Non-pigmented ciliary epithelial cell (primary cell): ENCODE results near the gene APCDD1L.

Experiments
- DNase-seq: peaks from one replicate; pipeline ENCODE4 v3.0.0-alpha.2; 2010; ENCODE audit warnings: low read depth

The APCDD1L gene

GRCh38 chr20:58492074-58492718 lies 23.0 kb downstream of the APCDD1L start:
- DNase-seq: no peak

DNA sequence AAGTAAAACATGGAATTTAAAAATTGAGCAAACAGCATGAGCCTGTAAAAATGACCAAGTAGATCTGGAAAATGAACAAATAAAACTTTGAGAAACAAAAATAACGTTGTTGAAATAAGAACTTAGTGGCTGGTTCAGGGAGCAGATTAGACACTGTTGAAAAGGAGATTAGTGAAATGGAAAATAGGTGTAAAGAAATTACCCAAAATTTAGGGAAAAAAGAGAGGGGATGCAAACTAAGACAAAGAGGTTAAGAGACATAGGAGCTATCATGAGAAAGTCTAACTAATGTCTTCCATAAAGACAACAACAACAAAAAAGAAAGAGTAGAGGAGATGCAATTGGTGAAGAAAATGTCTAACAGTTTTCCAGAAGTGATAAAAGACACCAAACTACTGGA lies 29.0 kb downstream of the APCDD1L start:
- no peak for DNase-seq

DNA sequence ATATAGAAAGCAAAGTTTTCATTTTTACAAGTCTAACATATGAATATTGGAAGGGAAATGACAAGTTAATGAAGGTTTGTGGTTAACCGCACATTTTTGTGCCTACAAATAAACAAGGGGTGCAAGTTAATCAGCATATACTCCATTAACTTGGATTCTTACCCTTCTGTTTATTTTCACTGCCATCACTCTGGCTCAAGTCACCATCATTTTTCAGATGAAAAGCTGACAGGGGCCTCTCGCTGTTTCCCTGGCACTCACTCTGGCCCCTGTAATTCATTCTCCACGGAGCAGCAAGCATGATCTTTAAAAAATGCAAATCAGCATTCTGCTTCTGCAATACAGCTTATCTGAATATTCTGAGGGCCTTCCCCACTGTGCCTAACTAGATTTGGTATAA lies 29.8 kb downstream of the APCDD1L start:
- no peak for DNase-seq

- no peak for DNase-seq
These were observed 31.7 kb downstream of the APCDD1L start for GRCh38 chr20:58483470-58483869.

DNA sequence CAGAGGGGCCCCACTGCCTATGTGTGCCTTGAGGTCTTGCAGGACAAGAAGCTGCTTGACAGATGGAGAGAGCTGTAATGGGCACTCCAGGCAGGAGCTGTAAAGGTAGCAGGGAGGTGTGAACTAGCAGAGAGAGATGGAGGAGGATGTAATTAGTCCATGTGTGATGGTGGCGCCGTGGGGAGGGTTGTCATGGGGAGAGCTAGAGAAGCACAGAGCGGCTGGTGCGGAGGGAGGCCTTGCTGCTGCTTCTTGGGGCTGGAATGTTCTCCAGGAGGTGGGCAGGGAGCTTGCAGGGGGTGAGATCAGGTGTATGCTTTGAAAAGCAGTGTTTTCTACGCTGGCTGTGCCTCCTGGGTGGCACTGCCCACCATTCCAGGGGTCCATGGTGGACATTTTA lies 32.1 kb downstream of the APCDD1L start:
- no peak for DNase-seq

GRCh38 chr20:58482416-58482815 lies 32.8 kb downstream of the APCDD1L start:
- no peak for DNase-seq

DNA sequence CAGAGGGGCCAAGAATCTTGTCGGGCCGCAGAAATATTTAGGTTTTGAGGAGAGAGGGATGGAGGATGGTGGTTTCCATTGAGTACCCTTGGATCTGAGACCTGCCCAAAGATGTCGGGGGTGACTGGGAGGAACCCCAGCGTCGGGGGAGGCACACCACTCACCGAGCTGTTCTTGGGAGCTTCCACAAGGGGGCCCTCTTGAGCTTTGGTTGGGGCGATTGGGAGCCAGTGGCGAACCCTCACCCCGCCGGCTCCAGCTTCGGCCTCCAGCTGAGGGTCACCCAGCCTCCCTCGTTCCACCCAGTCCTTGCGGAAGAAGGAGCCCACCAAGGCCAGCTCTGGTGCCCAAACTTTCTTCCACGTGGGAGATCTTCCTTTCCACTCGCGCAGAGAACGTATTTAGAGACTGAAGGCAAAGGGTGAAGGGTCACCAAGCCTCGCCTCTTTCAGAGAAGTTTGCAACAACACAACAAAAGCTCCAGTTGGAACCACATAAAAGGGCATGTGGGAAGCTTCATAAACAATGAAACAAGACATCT lies 33.6 kb downstream of the APCDD1L start:
- DNase-seq: no peak

- DNase-seq: no peak
These were observed 34.5 kb downstream of the APCDD1L start for GRCh38 chr20:58480551-58481336.

DNA sequence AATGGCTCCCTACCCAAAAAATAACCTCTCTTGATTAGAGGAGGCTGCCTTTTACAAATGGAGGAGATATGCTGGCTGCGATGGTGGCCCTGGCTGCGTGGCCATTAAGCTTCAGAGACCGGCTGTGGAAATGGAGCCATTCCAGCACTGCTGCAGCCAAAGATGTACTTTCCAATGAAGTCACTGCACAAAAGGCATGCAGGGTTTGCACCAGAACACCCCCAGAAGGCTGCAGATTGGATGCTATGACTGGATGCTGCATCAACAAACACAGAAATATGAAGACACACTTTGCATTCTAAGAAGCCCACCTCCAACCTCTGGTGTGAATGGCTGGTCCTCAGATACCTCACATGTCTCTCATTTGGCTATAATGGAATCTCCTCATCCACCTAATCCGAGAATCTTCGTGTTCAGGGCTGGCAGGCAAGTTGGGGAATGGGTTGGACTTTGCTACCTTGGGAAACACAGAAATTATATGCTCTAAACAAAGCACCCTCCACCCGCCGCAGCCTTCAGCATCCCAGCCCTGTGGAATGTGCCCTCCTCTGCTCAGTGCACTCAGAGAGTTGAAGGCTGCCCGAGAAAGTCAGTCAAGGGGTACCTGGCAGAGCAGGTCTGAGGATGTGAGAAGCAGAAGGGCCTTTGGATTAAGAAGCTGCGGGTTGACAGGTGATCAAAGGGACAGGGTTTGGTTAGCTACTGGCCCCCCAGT lies 35.3 kb downstream of the APCDD1L start:
- DNase-seq: no peak

DNA sequence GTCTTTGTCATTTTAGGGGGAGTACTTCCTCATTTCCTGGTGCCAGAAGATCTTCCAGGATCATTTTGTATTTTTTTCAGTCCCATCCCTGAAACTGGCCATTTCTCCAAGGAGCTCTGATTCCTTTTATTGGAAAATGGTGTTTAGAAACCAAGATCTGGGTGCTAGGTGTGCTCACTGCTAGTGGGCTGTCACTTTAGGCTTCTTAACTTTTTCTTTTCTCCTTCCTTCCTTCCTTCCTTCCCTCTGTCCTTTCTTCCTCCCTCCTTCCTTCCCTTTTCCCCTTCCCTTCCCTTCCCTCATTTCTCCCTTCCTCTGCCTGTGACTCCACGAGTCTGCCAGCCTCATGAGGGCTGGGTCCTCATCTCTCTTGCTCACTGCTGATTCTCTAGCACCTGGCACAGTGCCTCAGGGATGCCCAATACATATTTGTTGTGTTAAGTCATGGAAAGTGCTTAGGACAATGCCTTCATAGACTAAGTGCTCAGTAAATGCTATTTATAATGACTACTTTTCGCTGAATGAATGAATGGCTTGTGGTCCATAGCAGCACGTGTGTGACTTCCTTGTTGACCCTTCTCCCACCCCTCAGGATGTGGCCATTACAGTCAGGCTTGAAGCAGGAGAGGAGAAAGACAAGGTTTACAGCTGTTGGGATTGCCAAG lies 36.9 kb downstream of the APCDD1L start:
- DNase-seq: no peak

DNA sequence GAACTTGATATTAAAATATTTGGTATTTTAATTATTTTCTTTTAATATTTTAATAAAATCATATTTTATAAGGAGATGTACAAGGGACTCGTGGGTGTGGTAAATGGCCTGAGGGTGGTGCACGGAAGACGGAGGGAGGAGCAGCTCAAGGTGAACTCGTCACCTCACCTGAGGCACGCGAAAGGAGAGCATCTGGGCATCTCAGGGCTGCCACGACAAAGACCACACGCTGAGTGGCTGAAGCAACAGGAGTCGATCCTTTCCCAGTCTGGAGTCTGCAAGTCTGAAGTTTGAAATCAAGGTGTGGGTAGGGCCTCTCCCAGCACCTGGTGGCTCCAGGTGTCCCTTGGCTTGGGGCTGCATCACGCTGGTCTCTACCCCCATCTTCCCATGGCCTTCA lies 39.7 kb downstream of the APCDD1L start:
- no peak for DNase-seq

GRCh38 chr20:58473453-58474425 lies 41.5 kb downstream of the APCDD1L start:
- DNase-seq: no peak

- no peak for DNase-seq
These were observed 42.8 kb downstream of the APCDD1L start for GRCh38 chr20:58472273-58473018.

GRCh38 chr20:58471193-58472164 lies 43.7 kb downstream of the APCDD1L start:
- no peak for DNase-seq

- no peak for DNase-seq
These were observed 44.6 kb downstream of the APCDD1L start for GRCh38 chr20:58470336-58471192.

- DNase-seq: no peak
These were observed 45.6 kb downstream of the APCDD1L start for GRCh38 chr20:58469616-58470015.

DNA sequence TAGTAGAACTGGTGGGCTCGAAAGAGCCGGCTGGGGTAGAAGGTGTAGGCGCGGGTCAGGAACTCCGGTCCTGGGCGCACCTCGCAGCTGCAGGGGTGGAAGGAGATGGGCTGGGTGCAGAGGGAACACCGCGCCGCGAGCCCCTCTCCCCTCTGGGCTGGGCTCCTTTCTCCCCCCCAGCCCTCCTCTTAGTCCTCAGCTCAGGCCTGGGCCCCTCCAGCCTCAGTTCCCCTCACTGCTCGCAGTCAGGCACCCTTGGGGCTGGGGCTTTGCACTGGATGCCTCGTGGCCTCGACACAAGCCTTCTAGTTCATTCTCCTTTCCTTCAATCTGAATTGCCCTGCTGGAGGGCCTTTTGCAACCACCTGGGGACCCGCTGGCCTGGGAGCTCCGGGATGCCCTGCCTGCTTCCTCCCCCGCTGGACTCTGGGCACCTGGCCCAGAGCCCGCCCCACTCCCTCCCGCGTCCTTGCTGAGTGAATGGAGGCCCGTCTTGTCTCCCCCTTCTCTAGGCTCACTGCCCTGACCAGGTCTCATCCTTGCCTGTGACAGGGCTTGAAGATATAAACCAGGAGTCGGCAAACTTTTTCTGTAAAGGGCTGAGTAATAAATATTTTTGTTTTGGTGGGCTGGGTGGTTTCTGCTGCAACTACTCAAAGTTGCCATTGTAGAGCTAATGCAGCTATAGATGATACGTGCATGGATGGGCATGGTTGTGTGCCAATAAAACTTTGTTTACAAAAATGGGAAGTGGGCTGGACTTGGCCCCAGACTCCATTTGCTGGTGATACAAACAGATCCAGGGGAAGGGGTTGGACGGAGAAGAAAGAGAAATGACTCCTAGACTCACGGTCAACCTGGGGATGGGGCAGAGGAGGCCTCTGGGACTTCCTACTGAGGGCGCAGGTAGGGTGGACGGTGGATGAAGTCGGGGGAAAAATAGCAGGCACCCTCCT lies 47.3 kb downstream of the APCDD1L start:
- DNase-seq: no peak
